Embryonic facial prominence (tissue), 1 donor: Measurements from ENCODE around the gene RNF44.
"Not testable (repeated sequence)": the region's sequence is repeated elsewhere in the genome, so short reads cannot be mapped to it uniquely, and the experiment has no call there.

Experiments
- DNase-seq: peaks from one replicate; pipeline ENCODE4 v3.0.0-alpha.2; 2016; ENCODE audit errors: extremely low spot score

Gene RNF44

DNA sequence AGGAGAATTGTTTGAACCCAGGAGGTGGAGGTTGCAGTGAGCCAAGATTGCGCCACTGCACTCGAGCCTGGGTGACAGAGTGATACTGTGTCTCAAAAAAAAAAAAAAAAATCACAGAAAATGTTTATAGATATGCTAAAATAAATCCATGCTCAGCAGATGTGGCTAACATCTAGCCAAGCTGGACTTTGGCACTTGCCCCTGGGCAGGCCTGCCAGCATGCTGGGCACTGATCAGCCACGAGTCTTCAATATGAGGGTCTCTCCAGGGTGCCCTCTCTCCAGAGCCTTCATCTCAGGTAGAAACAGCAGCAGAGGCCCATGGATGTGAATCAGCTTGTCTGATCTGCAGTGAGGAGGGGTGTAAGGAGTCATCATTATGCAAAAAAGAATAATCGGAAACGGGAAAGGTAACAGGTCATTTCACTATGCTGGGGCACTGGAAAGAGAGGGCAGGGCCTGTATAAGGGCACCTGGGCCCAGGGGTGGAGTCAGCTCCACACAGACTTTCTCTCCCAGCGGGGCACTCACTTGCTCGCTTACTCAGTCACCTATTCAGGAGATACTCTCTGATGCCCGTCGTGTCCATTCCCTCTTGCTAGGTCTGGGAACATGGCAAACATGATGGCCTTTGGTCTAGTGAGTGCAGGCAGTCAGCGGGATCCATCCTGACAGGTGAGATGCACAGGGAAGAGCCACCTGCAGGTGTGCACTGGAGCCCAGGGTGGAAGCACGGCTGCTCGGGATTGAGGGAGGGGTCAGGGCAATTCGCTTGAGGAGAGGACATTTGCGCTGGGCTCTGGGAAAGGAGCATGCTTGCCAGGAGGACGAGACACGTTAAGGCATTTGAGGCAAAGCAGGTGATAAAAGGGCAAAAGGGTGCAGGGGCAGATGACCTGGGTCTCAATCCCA is 17.1 kb downstream of the RNF44 start:
- DNase-seq = no peak

DNA sequence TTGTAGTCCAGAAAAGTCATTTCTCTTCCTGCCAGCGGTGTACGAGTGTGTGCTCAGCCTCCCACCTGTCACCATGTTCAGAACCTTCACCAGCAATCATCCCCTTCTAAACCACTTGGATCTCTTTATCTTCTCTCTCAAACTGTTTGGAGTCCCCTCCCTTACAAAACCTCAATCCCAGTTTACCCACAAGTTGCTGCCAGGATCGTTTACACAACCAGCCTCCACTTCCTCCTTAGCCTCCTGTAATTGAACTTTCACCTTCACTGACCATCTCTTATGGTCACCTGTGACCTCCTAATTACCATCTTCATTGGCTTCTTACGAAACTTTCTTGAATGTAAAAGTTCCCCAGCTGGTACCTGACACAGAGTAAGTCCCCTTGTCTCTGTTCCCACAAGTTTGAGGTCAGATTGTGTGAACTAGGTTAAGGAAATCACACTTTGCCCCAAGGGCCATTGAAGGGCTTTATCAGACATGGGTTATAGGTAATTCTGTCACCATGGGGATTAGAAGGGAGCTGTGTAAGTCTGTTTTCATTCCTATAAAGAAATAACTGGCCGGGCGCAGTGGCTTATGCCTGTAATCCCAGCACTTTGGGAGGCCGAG is 20.0 kb downstream of the RNF44 start:
- no peak for DNase-seq

DNA sequence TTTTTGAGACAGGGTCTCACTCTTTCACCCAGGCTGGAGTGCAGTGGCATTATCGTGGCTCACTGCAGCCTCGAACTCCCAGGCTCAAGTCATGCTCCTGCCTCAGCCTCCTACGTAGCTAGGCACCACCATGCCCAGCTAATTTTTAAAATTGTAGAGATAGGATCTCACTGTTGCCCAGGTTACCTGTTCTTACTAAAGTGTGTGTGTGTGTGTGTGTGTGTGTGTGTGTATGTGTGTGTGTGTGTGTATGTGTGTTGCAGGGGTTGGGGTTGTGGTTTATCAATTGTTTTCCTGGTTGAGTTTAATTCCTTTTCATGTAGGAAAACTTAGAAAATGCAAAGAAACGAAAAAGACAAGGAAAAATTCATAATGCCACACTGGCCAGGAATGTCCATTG is 21.8 kb downstream of the RNF44 start:
- no peak for DNase-seq

DNA sequence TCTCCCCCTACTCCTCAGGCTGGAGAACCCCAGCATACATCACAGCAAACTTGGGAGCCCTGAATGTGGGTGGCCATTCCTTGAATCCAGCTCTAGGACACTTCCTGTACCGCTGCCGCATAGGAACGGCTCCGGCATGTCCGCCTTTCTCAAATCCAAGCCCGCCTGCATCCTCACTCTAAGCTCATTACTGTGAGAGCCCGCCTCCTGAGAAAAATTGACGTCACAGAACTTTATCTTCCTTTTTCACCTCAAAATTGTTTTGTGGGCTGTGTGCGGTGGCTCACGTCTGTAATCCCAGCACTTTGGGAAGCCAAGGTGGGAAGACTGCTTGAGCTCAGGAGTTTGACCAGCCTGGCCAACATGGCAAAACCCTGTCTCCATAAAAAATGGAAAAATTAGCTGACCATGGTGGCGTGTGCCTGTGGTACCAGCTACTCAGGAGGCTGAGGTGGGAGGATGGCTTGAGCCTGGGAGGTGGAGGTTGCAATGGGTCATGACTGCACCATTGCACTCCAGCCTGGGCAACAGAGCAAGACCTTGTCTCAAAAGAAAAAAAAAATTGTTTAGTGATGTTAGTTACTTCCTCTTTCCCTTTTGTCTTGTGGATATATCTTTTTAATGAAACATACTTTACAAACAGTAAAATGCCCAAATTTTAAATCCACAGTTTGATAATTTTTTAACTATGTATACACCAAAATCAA is 22.8 kb downstream of the RNF44 start:
- DNase-seq = no peak

DNA sequence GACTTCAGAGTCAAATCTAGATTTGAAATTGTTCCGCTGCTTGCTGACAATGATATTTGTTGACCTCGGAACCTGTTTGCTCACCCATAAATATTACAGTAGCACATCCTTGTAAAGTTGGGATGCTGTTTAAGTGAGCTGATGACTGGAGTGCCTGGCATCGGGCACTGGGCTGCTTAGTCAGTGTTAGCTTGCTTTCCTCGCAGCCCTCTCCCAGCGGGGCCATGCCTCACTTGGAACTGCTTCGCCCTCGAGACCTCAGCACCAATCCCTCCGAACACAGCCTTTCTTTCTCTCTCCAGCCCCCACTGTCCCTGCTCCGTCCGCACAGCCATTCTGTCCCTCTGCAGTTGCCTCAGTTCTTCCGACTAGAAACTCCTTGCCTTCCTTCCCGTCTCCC is 23.4 kb downstream of the RNF44 start:
- no peak for DNase-seq

DNA sequence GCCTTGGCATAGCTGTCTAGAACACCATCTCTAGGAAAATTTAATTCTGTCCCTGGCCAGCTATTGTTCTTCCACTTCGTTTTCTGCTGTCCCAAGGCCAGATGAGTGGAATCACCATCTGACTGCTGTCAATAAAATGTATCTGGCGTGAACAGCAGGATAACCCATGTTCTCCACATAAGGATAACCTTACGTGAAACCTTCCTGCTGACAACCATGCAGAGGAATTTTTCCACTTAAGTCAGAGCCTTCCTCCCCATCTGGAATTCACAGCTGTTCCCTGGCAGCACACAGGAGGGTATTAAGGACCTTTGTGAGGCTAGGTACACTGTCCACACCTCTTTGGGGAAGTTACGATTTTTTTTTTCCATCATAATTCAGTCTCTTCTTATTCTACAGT is 28.6 kb downstream of the RNF44 start:
- no peak for DNase-seq

DNA sequence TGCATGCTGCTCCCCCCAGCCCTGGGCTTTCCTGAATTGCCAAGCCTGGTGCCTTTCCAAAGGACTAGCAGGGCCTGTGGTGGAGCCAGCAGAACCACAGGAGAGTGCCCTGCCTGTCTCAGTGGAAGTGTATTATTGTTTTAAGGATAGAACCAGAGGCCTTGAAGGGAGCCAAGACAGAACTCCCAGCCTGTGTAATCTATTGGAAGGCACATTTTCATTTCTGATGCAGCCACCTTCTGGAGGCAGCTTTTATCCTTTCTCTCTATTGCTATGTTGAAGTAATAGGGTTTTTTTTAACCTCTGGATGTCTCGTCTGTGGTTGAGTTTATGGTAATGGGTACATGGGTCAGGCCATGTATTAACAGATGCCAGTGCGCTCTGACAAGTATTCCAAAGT is 29.3 kb downstream of the RNF44 start:
- no peak for DNase-seq

DNA sequence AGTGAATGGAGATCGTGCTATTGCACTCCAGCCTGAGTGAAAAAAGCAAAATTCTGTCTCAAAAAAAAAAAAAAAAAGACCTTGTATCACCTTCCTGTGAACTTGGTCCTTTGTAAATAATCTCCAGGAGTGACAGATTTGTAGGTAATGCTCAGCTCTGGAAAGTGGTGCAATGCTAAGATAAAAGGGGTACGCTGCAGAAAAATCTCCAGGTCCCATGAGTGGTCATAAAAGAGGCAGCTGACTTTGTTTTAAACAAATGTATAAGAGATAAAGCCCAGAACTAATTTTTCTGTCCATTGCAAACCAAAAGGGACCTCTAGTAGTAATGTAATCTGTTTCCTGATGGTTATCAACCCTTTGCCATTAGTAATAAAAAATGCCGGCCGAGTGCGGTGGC is 33.7 kb downstream of the RNF44 start:
- no peak for DNase-seq

DNA sequence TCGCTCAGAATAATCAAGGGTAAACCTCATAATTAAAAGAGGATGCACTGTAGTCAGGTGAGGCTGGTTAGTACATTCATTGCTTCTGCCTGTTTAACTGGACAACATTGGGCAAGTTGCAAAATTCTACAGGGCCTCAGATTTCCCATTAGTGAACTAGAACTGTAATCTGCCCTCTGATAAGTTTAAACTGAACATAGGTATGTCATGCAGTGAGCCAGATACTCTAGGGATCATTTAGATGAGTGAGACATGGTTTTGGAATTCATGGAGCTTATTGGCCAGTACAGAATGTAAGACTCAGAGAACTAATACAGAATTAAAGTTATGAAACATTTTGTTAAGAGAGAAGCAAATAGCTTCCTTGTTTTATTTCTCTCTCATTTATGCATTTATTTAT is 35.9 kb downstream of the RNF44 start:
- no peak for DNase-seq

DNA sequence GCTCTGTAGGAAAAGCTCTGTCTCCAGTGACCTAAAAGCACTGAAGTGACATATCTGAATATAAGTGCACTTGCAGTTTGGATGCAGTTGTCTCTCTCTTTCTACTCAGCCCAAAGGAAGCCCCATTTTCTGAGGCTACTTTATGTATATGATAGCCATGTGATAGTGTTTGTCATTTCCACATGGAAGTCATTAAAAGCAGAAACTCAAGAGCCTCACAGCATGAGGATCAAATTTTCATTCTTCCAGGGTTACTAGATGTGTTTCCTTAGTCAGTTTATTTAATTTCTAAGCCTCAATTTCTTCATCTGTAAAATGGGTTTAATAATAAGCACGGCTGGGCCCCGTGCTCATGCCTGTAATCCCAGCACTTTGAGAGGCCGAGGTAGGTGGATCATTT is 36.7 kb downstream of the RNF44 start:
- no peak for DNase-seq

DNA sequence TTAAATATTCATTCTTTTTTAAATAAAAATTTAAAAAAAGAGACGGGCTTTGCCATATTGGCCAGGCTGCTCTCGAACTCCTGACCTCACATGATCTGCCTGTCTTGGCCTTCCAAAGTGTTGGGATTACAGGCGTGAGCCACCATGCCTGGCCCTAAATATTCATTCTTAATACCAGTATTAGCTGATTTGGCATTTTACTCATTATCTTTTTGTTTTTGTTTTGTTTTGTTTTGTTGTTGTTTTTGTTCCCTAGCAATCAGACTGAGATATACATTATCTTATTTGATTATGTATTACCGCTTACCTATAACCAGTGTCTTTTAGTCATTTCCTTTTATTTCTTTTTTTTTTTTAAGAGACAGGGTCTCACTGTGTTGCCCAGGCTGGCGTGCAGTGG is 37.9 kb downstream of the RNF44 start:
- DNase-seq = no peak

DNA sequence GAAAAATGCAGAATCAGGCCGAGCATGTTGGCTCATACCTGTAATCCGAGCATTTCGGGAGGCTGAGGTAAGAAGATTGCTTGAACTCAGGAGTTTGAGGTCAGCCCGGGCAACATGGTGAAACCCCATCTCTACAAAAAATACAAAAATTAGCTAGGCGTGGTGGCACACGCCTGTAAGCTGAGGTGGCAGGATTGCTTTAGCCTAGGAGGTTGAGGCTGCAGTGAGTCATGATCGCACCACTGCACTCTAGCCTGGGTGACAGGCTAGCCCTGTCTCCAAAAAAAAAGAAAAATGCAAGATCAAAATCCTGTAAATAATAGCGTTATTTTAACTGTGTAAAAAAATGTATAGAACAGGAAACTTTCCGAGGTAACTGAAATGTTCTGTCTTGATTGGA is 39.4 kb downstream of the RNF44 start:
- DNase-seq = no peak

DNA sequence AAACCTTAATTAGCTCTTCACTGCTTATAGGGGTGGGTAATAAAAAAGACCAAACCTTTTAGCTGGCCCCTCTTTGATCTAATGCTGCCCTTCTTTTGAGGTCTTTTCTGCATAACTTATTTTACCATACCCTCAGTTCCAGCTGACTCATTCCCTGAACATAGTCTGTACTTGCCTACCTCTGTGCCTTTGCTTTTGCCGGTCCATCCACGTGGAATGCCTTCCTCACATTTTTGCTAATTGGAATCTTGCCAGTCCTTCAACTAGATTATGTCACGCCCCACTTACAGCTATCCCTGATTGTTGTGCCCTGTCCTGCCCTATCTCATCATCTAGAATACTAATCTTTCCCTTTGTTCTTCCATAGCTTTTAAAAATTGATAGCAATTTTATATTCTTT is 44.8 kb downstream of the RNF44 start:
- no peak for DNase-seq

DNA sequence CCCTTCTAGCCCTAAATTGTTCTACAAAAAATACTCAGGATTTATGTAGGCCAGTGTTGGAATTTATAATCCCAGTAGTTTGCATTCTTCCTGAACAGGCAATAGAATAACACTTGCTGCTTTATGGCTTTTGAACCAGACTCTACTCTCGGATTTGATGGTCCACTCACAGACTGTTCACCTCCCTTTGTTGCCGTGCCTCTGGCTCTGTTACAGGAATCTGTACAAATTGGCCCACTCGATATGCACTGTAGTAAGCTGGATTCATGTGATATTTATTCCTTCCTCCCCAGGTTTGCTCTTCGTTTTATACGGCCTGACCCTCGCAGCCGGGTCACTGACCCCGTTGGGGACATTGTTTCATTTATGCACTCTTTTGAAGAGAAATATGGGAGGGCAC is 45.3 kb downstream of the RNF44 start:
- no peak for DNase-seq

DNA sequence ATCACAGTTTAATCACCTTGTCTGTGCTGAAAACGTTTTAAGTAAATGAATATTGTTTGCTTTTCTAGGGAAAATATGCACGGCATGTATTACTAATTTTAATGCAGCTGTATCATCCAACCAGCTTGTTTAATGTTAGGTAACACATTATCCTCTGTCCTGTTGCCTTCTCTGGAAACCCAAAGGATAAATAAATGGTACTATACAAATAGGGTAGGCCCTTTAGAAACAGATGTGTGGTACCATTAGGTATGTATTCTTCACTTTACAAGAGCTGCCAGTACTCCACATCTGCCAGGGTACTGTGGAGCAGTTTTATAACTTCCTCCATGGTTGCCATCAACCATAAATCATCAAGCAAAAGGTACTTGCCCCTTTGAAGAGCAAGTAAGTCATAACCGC is 46.1 kb downstream of the RNF44 start:
- DNase-seq = no peak

DNA sequence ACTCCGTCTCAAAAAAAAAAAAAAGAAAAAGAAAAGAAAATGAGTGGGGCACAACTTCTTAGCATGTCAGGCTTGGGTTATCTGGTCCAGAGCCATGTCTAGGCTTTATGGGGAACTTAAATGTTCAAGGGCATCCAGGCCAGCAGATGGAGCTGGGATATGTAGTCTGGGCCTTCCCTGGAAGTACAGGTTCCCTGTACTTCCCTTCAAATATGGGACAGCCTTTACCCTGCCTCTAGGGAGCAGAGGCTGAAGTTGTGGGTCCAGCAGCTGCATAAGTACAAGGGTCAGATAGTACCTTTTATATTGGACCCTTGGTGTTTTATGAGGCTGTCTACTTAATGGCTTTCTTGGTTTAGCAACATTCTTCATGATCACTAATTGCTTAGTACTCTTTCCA is 46.9 kb downstream of the RNF44 start:
- DNase-seq = no peak

DNA sequence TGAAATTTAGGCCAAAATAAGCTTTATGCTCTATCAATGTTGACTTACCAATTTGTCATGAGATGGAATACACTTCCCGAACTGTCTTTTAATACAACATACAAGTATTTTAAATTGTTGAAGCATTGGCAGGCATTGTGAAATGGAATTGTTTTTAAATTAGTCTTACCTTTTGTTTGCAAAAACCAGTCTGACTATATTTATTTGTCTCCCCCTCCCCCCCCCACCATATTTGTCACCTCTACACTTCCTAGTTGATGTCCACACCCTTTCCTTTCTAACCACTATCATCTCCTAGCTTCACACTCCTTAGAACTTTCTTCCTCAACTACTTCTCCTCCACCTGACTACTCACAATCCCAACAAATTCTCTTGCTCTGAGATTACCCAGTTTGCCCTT is 48.1 kb downstream of the RNF44 start:
- DNase-seq = no peak

DNA sequence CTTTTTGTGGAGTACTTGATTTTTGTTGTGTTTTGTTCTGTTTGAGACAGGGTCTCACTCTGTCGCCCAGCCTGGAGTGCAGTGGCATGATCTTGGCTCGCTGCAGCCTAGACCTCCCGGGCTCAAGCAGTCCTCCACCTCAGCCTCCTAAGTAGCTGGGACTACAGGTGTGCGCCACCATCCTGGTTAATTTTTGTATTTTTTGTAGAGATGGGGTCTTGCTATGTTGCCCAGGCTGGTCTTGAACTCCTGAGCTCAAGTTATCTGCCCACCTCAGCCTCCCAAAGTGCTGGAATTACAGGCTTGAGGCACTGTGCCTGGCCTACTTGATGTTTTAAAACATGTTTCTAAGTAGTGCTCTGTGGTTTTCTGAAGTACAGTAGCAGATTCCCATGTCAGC is 50.0 kb downstream of the RNF44 start:
- DNase-seq = not testable (repeated sequence)

DNA sequence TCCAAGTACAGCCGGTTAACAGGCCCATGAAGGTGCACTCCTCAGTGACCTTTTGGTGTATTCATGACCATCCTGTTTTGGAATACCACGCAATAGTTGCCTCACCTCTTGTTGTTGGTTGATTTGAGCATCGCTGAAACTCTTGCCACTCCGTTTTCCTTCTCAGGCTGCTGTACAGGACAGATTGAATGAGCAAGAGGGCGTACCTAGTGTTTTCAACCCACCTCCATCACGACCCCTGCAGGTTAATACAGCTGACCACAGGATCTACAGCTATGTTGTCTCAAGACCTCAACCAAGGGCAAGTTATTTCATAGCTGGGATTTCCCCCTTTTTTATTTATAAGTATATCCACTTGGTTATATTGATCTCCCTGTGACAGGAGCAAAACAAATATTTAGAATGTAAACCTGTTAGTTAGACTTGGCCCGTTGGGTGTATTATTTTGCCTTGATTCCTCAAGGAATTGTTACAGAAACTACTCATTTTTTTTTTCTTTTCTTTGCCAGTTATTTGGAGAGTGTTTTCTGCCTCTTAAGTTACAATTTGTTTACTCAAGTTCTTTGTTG is 50.9 kb downstream of the RNF44 start:
- no peak for DNase-seq

DNA sequence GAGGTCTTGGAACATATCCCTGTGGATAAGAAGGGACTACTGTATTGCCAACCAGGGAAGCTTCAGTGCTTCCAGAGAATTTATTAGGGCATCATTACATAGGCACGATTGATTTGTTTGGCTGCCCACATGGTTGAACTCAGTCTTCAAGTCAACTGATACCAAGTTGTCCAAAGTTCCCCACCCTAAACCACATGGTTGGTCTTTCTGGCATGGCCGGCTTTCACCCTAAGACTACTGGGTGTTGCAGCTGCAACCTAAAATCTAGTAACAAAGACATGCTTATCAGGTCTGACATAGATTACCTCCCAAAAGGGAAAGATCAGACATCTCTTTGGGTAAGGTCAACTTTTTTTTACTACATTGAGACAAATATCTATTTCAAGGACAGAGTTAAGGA is 52.0 kb downstream of the RNF44 start:
- no peak for DNase-seq

DNA sequence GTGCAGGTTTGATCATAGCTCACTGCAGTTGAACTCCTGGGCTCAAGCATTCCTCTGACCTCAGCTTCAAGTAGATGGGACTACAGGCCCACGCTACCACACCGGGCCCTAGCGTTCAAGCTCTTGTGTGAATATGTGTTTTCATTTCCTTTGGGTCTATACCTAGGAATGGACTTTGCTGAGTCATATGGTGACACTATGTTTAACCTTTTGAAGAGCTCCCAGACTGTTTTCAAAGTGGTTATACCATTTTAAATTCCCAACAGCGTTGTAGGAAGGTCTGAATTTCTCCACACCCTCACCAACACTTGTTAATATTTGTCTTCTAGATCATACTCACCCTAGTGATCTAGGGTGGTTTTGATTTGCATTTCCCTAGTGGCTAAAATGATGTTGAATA is 55.5 kb downstream of the RNF44 start:
- no peak for DNase-seq
